ENCODE data around the gene PTPRE. TPM values are rescaled to one million over a fixed set of nuclear protein-coding genes. Genes with fewer than 3 reads are reported as not detected.

PTPRE gene
- total and polyA plus RNA-seq, 10 of the 15 experiments (the other 5 are each of a cell fraction or from before 2014, with no cell fraction given): 2.9 to 7.6 (median 5.8) TPM

GRCh38 chr10:128064970-128065580 is 158.2 kb downstream of the PTPRE start (continued):
- no peak for TF ChIP-seq E2F8 (IDR thresholded peaks at IDR 0.05; ENCODE audit: low read depth, partially characterized antibody)
- no peak for TF ChIP-seq POLR2AphosphoS2 (IDR thresholded peaks at IDR 0.05; ENCODE audit: low read depth, low read length)
- TF ChIP-seq NR2F1 (conservative IDR thresholded peaks at IDR 0.05): peak; percentile 96
- TF ChIP-seq PAX5 (IDR thresholded peaks at IDR 0.05; ENCODE audit: borderline replicate concordance, low read depth, low read length): no peak
- no peak for TF ChIP-seq IRF4 (IDR thresholded peaks at IDR 0.05; ENCODE audit: low read depth, low read length)
- no peak for TF ChIP-seq BCL3 (IDR thresholded peaks at IDR 0.05; ENCODE audit: borderline replicate concordance, insufficient read depth, low read depth, low read length, poor library complexity, severe bottlenecking)
- peak; percentile 11; the same call in 1 of the 2 replicates for TF ChIP-seq CBFB (IDR thresholded peaks at IDR 0.05; ENCODE audit: low read depth)
- TF ChIP-seq ZSCAN29 (IDR thresholded peaks at IDR 0.05): no peak
- no peak for TF ChIP-seq SKIL (IDR thresholded peaks at IDR 0.05; ENCODE audit: low read depth, poor library complexity, severe bottlenecking)
- TF ChIP-seq MEF2A (IDR thresholded peaks at IDR 0.05; ENCODE audit: insufficient read depth, low read depth, low read length): no peak
- TF ChIP-seq E4F1 (IDR thresholded peaks at IDR 0.05; ENCODE audit: borderline replicate concordance, partially characterized antibody): no peak
- no peak for TF ChIP-seq RFX5 (IDR thresholded peaks at IDR 0.05; ENCODE audit: low read depth, low read length)
- TF ChIP-seq KAT2A (conservative IDR thresholded peaks at IDR 0.05; ENCODE audit: control insufficient read depth, low read depth, low read length): no peak
- no peak for TF ChIP-seq HDAC2 (IDR thresholded peaks at IDR 0.05)
- no peak for TF ChIP-seq POLR2AphosphoS5 (IDR thresholded peaks at IDR 0.05; ENCODE audit: low read length)
- TF ChIP-seq IKZF1 (conservative IDR thresholded peaks at IDR 0.05): no peak
- TF ChIP-seq REST (IDR thresholded peaks at IDR 0.05; ENCODE audit: low read depth, low read length): no peak
- no peak for TF ChIP-seq GATAD2B (conservative IDR thresholded peaks at IDR 0.05; ENCODE audit: low read depth)
